Cerebellar cortex (tissue), 1 donor: ENCODE data around the gene SLC22A23.

Source experiments
- DNase-seq: peaks from one replicate; pipeline ENCODE4 v3.0.0-alpha.2; 2015; ENCODE audit warnings: low spot score

The SLC22A23 gene

GRCh38 chr6:3222506-3223038 is 234.3 kb downstream of the SLC22A23 start:
- no peak for DNase-seq

DNA sequence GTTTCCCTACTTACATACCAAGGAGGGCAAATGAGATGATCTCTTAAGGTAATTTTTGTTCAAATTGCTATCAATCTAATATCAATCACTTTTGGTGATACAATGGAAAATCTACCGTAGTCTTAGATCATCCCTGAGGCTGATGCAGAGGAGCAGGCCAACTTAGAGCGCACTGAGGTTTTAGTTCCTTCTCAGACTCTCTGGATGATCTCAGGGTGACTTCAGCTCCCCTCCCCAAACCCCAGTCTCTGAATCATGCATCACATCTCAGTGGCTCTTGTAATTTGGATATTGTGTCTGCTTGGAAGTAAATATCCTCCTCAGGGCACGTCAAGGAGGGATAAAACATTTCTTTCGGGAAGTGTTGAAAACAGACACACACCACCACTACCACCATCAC is 235.3 kb downstream of the SLC22A23 start:
- no peak for DNase-seq

DNA sequence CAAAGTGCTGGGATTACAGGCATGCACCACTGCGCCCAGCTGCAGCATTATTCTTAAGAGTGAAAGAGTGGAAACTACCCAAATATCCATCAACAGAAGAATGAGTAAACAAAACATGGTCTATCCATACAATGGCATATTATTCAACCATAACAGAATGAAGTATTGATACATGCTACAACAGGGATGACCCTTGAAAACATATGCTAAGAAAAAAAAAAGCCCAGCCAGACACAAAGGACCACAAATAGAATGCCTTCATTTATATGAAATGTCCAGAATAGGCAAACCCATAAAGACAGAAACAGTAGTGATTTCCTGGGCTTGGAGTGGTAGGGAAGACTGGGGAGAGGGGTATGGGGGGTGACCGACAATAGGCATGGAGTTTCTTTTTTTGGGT is 236.5 kb downstream of the SLC22A23 start:
- no peak for DNase-seq
